Measurements from ENCODE around the gene MVK. TPM values are rescaled to one million over a fixed set of nuclear protein-coding genes. Genes with fewer than 3 reads are reported as not detected.

The MVK gene
- total and polyA plus RNA-seq, 4 donors: 34.9 to 50.3 (median 41.4) TPM

DNA sequence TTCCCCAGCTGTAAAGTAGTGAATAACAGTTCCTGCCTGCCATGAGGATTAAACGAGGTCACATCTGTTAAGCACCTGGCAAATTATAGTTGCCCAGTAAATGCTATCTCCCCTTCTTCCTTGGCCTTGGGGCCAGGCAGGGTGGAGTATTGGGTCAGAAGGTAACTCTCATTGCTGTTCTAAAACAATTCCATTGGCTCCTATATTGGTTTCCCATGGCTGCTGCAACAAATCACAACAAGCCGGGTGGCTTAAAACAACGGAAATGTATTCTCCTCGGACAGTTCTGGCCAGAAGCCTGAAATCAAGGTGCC is 32.2 kb upstream of the MVK start:
- Histone ChIP-seq H3K36me3 (ENCODE audit: control insufficient read depth in 4 of 4, insufficient read depth in 3 of 4, low read depth in 1 of 4, low read length in 3 of 4) (no peaks in the 10 kb centered on the region), H3K9me3 (ENCODE audit: control insufficient read depth in 4 of 4, low read length in 3 of 4) (no peaks in the 10 kb centered on the region), H3K4me3 (ENCODE audit: low read depth in 1 of 3, low read length in 3 of 3) (no peak overlapping the region), H3K4me1 (ENCODE audit: control insufficient read depth in 4 of 4, insufficient read depth in 4 of 4, low read length in 3 of 4) (no peaks in the 10 kb centered on the region), H3K27ac (ENCODE audit: low read depth in 1 of 2, low read length in 2 of 2) (no peak overlapping the region), H3K27me3 (ENCODE audit: control insufficient read depth in 4 of 4, insufficient read depth in 4 of 4, low read length in 3 of 4) (no peaks in the 10 kb centered on the region), H3K9ac (ENCODE audit: low read depth in 1 of 2, low read length in 2 of 2) (no peak overlapping the region)
- DNase-seq (ENCODE audit: low spot score): no peak
- 82% methylated on average over 4 of the region's 4 CpGs for WGBS
- TF ChIP-seq SP1 (IDR thresholded peaks at IDR 0.05): no peak
- TF ChIP-seq, protein P1, sequence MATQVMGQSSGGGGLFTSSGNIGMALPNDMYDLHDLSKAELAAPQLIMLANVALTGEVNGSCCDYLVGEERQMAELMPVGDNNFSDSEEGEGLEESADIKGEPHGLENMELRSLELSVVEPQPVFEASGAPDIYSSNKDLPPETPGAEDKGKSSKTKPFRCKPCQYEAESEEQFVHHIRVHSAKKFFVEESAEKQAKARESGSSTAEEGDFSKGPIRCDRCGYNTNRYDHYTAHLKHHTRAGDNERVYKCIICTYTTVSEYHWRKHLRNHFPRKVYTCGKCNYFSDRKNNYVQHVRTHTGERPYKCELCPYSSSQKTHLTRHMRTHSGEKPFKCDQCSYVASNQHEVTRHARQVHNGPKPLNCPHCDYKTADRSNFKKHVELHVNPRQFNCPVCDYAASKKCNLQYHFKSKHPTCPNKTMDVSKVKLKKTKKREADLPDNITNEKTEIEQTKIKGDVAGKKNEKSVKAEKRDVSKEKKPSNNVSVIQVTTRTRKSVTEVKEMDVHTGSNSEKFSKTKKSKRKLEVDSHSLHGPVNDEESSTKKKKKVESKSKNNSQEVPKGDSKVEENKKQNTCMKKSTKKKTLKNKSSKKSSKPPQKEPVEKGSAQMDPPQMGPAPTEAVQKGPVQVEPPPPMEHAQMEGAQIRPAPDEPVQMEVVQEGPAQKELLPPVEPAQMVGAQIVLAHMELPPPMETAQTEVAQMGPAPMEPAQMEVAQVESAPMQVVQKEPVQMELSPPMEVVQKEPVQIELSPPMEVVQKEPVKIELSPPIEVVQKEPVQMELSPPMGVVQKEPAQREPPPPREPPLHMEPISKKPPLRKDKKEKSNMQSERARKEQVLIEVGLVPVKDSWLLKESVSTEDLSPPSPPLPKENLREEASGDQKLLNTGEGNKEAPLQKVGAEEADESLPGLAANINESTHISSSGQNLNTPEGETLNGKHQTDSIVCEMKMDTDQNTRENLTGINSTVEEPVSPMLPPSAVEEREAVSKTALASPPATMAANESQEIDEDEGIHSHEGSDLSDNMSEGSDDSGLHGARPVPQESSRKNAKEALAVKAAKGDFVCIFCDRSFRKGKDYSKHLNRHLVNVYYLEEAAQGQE (IDR thresholded peaks at IDR 0.05): no peak

DNA sequence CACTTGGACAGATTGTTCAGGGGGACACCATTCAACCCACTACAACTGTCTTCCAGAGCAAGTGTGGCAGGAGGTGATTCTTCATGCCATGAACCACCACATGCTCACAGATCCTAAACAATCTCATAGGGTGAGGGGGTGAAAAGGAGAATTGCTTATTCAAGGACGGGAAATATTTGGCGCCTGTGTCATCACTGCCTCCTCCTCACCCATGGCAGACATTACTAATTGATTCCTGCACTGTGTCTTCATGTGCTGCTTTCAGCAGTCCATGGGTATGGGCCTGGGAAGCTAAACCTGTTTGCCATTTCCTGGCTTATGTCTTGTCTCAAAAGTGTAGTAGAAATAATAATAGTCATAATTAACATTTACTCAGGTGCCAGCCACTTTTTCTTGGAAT is 31.6 kb upstream of the MVK start:
- Histone ChIP-seq H3K4me3 (ENCODE audit: low read depth in 1 of 3, low read length in 3 of 3) (no peak overlapping the region), H3K4me1 (ENCODE audit: control insufficient read depth in 4 of 4, insufficient read depth in 4 of 4, low read length in 3 of 4) (no peaks in the 10 kb centered on the region), H3K9me3 (ENCODE audit: control insufficient read depth in 4 of 4, low read length in 3 of 4) (no peaks in the 10 kb centered on the region), H3K9ac (ENCODE audit: low read depth in 1 of 2, low read length in 2 of 2) (no peak overlapping the region), H3K27me3 (ENCODE audit: control insufficient read depth in 4 of 4, insufficient read depth in 4 of 4, low read length in 3 of 4) (no peaks in the 10 kb centered on the region), H3K36me3 (ENCODE audit: control insufficient read depth in 4 of 4, insufficient read depth in 3 of 4, low read depth in 1 of 4, low read length in 3 of 4) (no peaks in the 10 kb centered on the region), H3K27ac (ENCODE audit: low read depth in 1 of 2, low read length in 2 of 2) (no peak overlapping the region)
- TF ChIP-seq MAX (IDR thresholded peaks at IDR 0.05) (no peak), RAD21 (IDR thresholded peaks at IDR 0.05) (no peak), FOXA2 (IDR thresholded peaks at IDR 0.05) (no peak), EGR1 (IDR thresholded peaks at IDR 0.05; ENCODE audit: low read depth in 2 of 2) (no peak), ZBTB33 (IDR thresholded peaks at IDR 0.05) (no peak), GABPA (IDR thresholded peaks at IDR 0.05 in 1 of 2, conservative IDR thresholded peaks at IDR 0.05 in 1 of 2) (no peak), HNF4A (conservative IDR thresholded peaks at IDR 0.05) (no peak), RXRA (IDR thresholded peaks at IDR 0.05) (no peak), SP1 (IDR thresholded peaks at IDR 0.05) (no peak), JUND (IDR thresholded peaks at IDR 0.05) (no peak), HNF4G (IDR thresholded peaks at IDR 0.05) (no peak), FOXA1 (IDR thresholded peaks at IDR 0.05) (no peak), YY1 (IDR thresholded peaks at IDR 0.05) (no peak), NR2F2 (IDR thresholded peaks at IDR 0.05) (no peak), TAF1 (conservative IDR thresholded peaks at IDR 0.05) (no peak)
- TF ChIP-seq, protein P2, sequence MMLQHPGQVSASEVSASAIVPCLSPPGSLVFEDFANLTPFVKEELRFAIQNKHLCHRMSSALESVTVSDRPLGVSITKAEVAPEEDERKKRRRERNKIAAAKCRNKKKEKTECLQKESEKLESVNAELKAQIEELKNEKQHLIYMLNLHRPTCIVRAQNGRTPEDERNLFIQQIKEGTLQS (IDR thresholded peaks at IDR 0.05): no peak
- TF ChIP-seq, protein P1 (IDR thresholded peaks at IDR 0.05): no peak
- TF ChIP-seq, protein P3, sequence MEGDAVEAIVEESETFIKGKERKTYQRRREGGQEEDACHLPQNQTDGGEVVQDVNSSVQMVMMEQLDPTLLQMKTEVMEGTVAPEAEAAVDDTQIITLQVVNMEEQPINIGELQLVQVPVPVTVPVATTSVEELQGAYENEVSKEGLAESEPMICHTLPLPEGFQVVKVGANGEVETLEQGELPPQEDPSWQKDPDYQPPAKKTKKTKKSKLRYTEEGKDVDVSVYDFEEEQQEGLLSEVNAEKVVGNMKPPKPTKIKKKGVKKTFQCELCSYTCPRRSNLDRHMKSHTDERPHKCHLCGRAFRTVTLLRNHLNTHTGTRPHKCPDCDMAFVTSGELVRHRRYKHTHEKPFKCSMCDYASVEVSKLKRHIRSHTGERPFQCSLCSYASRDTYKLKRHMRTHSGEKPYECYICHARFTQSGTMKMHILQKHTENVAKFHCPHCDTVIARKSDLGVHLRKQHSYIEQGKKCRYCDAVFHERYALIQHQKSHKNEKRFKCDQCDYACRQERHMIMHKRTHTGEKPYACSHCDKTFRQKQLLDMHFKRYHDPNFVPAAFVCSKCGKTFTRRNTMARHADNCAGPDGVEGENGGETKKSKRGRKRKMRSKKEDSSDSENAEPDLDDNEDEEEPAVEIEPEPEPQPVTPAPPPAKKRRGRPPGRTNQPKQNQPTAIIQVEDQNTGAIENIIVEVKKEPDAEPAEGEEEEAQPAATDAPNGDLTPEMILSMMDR (IDR thresholded peaks at IDR 0.05; ENCODE audit: low read depth, low read length, missing input control): no peak
- WGBS: 94% methylated on average over 2 of the region's 2 CpGs
- DNase-seq (ENCODE audit: low spot score): no peak

All from liver (tissue), 9 donors.